NOMO-1 treated with DMSO at 0.1 percent for 48 hours (cell line): ENCODE measurements around the gene CRY1.

Experiments used
- DNase-seq: peaks from one replicate; lab custom pipeline; 2025; ENCODE audit not compliant: unreplicated experiment; lab: John Stamatoyannopoulos, UW

Gene CRY1

GRCh38 chr12:106971065-106971464 is 122.3 kb downstream of the CRY1 start:
- DNase-seq = no peak

GRCh38 chr12:106964526-106964925 is 128.8 kb downstream of the CRY1 start:
- no peak for DNase-seq

GRCh38 chr12:106962286-106962685 is 131.1 kb downstream of the CRY1 start:
- DNase-seq = no peak

GRCh38 chr12:106960443-106960842 is 132.9 kb downstream of the CRY1 start:
- no peak for DNase-seq

- no peak for DNase-seq
These were observed 135.8 kb downstream of the CRY1 start for GRCh38 chr12:106957583-106957982.

- DNase-seq = peak; percentile 25
These were observed 137.2 kb downstream of the CRY1 start for GRCh38 chr12:106956048-106956578.

- DNase-seq = peak; percentile 71
These were observed 137.8 kb downstream of the CRY1 start, which contains the start of gene TMEM263 for GRCh38 chr12:106955377-106956047. Gene TMEM263, plus strand, starts transcription at chr12:106955907. Its CDS starts 11,210 bp downstream, at chr12:106967117.

GRCh38 chr12:106954462-106955376 is 138.6 kb downstream of the CRY1 start:
- no peak for DNase-seq

- DNase-seq = no peak
These were observed 139.7 kb downstream of the CRY1 start for GRCh38 chr12:106953352-106954250.

GRCh38 chr12:106950591-106950990 is 142.8 kb downstream of the CRY1 start:
- DNase-seq = no peak

- DNase-seq = no peak
These were observed 145.9 kb downstream of the CRY1 start for GRCh38 chr12:106947461-106947860.

GRCh38 chr12:106945261-106945851 is 148.0 kb downstream of the CRY1 start:
- no peak for DNase-seq

GRCh38 chr12:106942775-106943174 is 150.6 kb downstream of the CRY1 start:
- DNase-seq = no peak

- DNase-seq = no peak
These were observed 151.7 kb downstream of the CRY1 start for GRCh38 chr12:106941481-106942156.
